Measurements from ENCODE around the gene TBCCD1. TPM values are rescaled to one million over a fixed set of nuclear protein-coding genes. Genes with fewer than 3 reads are reported as not detected.

TBCCD1 gene
- total and polyA plus RNA-seq, 2 of the 4 experiments (the other 2 are of a cell fraction), result 7.9 to 19.7 TPM

DNA sequence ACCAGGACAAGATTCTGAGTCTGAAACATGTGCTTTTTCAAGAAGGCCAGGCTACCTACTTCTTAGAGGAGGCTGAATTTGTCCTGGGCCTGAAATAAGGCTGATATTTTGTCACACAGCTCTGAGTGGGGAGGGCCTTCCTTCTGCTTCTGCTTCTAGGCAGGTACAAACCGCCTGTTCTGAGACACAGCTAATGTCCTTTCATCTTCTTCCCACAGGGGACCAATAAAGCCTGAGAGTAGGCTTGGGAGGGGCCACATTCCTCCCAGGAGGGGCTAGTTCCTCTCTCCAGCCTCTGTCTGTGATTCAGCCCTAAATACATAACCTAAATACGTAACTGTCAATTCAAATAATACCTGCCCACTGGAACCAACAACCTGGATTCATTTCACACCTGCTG lies 57.7 kb downstream of the TBCCD1 start:
- no peak overlapping the region for H2AK5ac ChIP-seq (ENCODE audit: low read depth, low read length)
- H3K4me1 ChIP-seq (ENCODE audit: control insufficient read depth, insufficient read depth, low read length), result no peaks in the 10 kb centered on the region
- no peak overlapping the region for H4K5ac ChIP-seq (ENCODE audit: low read depth, low read length)
- H3K9me3 ChIP-seq (ENCODE audit: control insufficient read depth, insufficient read depth, low read length), result no peaks in the 10 kb centered on the region
- H3K23ac ChIP-seq (ENCODE audit: low read depth, low read length), result no peak overlapping the region
- no peaks in the 10 kb centered on the region for H3K9me1 ChIP-seq (ENCODE audit: insufficient read depth, low read length)
- H3K27me3 ChIP-seq (ENCODE audit: control insufficient read depth, insufficient read depth, low read length), result peaks cover 24% of the 10 kb centered on the region
- H2AK9ac ChIP-seq (replicated peaks; ENCODE audit: low read depth, low read length, poor library complexity), result no peak overlapping the region
- H2BK120ac ChIP-seq (ENCODE audit: low read depth, low read length), result no peak overlapping the region
- no peak overlapping the region for H3K4me2 ChIP-seq (ENCODE audit: low read depth, low read length)
- H2AFZ ChIP-seq (replicated peaks; ENCODE audit: low read length, poor library complexity), result no peak overlapping the region
- CTCF ChIA-PET, result no interaction called here
- TF ChIP-seq CEBPB (IDR thresholded peaks at IDR 0.05; ENCODE audit: low read depth, low read length) (no peak), SMC3 (IDR thresholded peaks at IDR 0.05; ENCODE audit: low read depth, low read length) (no peak), RFX5 (IDR thresholded peaks at IDR 0.05; ENCODE audit: low read depth, low read length) (no peak)
- no peak for ATAC-seq (ENCODE audit: low read depth)
- no peak overlapping the region for H3K27ac ChIP-seq (ENCODE audit: insufficient read depth, low read length)
- in situ Hi-C loops (cut with MboI; ENCODE audit: low sequenced_read_pairs) (no loop called here), dilution Hi-C loops (cut with HindIII; ENCODE audit: low sequenced_read_pairs, unreplicated experiment) (no loop called here), intact Hi-C loops (cut with micrococcal nuclease) (no loop called here)
- 33% methylated on average over 1 of the region's 2 CpGs; no CpG with 5 or more reads in 1 of the 2 experiments for WGBS, 2 experiments (ENCODE audit: extremely low coverage in 2 of 2, insufficient read length in 1 of 2)
- no peak overlapping the region for H2BK20ac ChIP-seq (ENCODE audit: low read depth, low read length)
- no peaks in the 10 kb centered on the region for H3K79me1 ChIP-seq (ENCODE audit: low read depth in 1 of 2, low read length in 2 of 2)
- no peak overlapping the region for H3K18ac ChIP-seq (ENCODE audit: low read depth, low read length)
- H3K4me3 ChIP-seq (ENCODE audit: insufficient read depth, low read depth, low read length), result no peak overlapping the region
- H3K14ac ChIP-seq (replicated peaks; ENCODE audit: low read depth, low read length), result no peak overlapping the region
- no peak overlapping the region for H4K91ac ChIP-seq (ENCODE audit: insufficient read depth, low read depth, low read length)
- no peak overlapping the region for H3K56ac ChIP-seq (ENCODE audit: extremely low read depth, insufficient read depth, low read length)
- H4K8ac ChIP-seq (ENCODE audit: low read depth in 2 of 2, low read length in 2 of 2), result no peak overlapping the region
- no peak for DNase-seq
- no peak overlapping the region for H2BK5ac ChIP-seq (ENCODE audit: low read depth, low read length, poor library complexity, severe bottlenecking)
- H3K36me3 ChIP-seq (ENCODE audit: control insufficient read depth, insufficient read depth, low read length), result no peaks in the 10 kb centered on the region
- H3K4ac ChIP-seq (ENCODE audit: low read depth, low read length), result no peak overlapping the region
- no peak overlapping the region for H3K9ac ChIP-seq (ENCODE audit: low read depth, low read length)
- no peaks in the 10 kb centered on the region for H4K20me1 ChIP-seq (ENCODE audit: insufficient read depth, low read length)
- no TSS peak for BruUV-seq (replicated peaks)
- no peak overlapping the region for H2BK15ac ChIP-seq (ENCODE audit: low read depth, low read length)
- POLR2A ChIA-PET (ENCODE audit: unreplicated experiment), result no interaction called here

Data from IMR-90 (cell line).